HG03460 (cell line): ENCODE measurements around the gene KIAA0825.
"Not testable (repeated sequence)": the region's sequence is repeated elsewhere in the genome, so short reads cannot be mapped to it uniquely, and the experiment has no call there.

Source experiments
- ATAC-seq: cut with Tn5 transposase; IDR thresholded peaks from one replicate; pipeline ENCODE4 v1.9.1; 2021; ENCODE audit not compliant: unreplicated experiment

The KIAA0825 gene

DNA sequence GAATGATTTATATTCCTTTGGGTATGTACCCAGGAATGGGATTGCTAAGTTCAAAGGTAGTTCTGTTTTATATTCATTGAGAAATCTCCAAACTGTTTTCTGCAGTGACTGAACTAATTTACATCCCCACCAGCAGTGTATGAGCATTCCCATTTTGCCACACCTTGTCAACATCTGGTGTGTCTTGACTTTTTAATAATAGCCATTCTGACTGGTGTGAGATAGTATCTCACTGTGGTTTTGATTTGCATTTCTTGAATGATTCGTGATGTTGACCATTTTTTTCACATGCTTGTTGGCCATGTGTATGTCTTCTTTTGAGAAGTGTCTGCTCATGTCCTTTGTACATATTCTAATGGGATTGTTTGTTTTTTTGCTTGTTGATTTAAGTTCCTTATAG is 421.5 kb downstream of the KIAA0825 start:
- no peak for ATAC-seq

DNA sequence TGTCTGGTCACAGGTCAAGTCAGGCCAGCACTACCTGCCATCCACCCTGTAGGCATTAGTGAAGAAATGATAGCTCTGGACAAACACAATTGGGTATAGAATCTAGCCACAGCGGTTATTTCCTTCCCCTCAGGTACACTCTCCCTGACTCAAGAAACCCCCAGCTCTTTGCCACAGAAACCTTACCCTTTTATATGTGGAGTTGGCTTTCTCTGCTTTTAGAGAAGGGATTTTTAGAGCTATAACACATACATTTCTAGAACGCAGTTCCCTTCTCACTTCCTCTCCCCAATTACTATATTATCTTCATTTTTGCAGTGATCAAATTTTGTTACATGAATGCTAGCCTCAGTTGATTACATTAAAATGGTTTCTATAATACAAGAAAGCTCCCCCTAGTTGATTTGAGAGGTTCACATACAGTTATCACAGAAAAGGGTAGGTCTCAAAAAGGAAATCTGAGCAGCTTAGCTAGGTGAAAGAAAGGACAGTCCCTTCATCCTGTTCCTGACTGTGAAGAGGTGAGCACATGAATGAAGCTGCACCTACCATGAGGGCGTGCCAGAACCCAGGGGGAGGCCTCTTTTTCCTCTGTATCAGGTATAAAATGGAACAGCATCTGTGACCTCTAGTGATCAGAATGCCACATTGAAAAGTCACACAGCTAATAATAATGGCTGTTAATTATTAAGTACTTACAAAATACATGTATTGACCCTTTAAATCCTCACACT is 425.6 kb downstream of the KIAA0825 start:
- ATAC-seq, result no peak

DNA sequence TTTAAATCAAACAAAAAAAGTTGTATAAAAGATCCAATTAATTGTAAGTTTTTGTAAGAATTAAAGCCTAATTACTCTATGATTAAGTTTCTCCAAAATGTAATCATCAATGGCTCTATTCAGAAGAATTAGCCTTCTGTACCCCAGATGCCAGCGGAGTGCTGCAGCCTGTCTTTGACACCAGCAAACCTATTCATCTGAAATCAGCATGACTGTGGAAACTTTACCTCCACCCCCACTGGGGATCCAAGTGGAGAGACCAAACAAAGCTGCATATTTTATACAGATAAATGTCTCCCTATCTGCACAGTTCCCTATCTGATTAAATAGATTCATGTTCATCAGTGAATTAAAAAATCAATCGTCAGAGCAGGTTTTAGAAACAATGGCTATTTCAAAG is 426.8 kb downstream of the KIAA0825 start:
- no peak for ATAC-seq

DNA sequence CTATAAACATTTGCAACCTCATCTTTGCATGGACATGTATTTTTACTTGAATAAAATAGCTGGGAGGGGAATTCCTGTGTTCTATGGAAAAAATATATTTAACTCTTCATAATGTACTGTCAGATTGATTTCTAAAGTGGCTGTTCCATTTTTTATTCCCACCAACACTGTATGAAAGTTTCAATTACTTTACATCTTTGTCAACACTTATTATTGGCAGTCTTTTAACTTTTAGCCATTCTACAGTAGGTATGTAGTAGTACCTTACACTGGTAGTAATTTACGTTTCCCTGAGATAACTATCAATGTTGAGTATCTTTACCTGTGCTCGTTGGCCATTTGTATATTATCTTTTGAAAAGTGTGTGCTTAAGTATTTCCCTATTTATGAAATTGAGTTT is 429.7 kb downstream of the KIAA0825 start:
- no peak for ATAC-seq

DNA sequence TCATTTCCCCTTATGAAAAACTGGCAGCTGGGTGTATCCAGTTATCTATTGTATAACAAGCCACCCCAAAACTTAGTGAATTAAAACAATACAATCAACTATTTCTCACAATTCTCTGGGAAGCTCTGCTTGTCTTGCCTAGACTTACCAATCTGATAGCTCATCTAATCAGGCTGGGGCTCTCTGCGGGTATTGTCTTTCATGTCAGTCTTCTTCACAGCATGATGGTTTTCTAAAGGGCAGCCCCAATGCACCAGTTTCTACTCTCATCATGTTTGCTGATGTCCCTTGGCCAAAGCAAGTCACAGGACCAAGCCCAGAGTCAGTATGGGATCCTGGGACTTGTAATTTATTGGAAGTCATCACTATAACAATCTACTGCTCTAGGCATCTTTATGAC is 433.5 kb downstream of the KIAA0825 start:
- no peak for ATAC-seq

DNA sequence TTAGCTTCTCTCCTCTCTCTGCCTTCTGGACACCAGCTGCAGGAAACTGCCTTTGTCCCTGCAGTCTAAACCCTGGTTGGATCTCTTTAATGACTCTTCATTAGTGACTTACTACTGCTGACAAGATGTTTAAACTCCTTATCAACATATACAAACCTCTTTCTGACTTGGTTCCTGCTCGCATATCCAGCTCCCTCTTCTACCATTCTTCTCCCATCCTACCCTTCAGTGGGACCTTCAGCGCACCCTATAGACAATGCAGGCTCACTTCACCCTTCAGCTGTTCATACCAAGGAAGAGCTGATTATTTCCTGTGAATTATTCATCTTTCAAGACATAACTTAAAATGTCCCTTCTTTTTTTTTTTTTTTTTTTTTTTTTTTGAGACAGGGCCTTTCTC is 436.5 kb downstream of the KIAA0825 start:
- no peak for ATAC-seq

DNA sequence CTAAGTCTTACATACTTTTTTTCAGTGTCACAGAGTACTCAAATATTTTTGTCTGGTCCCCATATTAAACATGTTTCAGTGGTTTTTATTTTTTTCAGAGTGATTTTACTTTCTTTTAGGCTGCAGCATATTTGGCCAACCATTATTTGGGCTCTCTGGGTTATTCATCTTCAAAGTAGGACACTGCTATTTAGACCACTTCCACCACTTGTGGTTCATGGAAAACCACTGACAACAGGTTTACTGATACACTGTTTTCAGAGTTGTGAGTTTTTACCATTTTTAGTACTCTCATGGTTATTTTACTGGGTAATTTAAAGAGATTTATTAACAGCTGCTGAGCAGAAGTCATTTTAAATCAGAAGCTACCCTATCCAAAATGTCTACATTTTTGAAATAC is 437.6 kb downstream of the KIAA0825 start:
- ATAC-seq, result no peak

DNA sequence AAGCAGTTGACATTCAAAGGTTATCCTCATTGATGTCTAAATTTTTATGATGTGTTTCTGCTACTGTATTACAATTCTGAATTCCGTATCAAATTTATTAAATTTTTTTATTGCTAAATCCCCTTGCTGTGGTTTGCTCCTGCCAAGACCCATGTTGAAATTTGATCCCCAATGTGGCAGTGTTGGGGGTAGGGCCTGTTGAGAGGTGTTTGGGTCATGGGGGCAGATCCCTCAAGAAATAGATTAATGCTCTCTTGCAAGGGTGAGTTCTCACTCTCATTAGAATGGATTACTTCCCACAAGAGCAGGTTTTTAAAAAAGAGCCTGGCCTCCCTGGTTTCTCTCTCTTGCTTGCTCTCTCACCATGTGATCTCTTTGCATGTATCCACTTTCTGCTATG is 442.5 kb downstream of the KIAA0825 start:
- no peak for ATAC-seq

DNA sequence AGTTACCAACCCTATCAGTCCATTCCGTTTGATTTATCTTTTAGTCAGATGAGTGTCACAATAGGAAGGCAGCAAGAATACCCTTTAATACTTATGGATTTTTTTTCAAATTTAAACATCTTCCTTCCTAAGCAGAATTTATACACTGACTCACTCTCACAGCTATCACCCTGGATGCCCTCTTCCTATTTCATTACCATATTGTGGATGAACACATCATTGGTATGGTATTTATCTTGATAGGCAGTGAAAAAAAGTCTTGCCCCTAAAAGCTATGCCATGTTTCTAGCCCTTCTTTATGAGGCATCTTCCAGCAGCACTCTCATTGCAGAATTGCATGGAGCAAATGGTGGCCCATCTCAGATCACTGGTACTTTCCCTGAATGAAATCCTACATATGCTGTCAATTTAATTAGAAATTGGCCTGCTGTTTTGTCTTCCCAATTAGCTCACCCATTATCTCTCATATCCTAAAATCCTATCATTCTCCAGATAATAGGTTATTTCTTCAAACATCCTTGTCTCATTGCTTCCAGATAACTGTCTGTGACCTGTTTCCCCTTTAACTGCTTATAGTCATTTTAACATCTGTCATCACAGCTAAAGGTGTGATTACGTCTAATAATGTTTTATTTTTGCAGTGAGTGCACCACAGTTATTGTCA is 443.5 kb downstream of the KIAA0825 start:
- no peak for ATAC-seq

DNA sequence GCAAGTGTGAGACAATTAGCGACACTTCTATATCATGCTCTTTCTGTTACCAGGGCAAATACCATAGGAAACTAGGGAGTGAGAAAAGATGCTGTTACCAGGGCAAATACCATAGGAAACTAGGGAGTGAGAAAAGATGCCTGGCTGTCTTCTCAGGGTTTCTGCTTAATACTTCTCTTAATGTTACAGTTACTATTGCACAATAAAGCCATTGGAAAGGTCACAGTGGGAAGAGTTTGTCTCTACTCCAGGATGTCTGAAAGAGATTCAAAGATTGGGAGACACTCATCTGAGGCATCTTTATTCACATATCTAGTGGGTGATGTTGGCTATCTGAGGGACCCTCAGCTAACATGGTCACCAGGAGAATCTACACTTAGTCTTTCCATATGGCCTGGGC is 445.3 kb downstream of the KIAA0825 start:
- ATAC-seq, result no peak

DNA sequence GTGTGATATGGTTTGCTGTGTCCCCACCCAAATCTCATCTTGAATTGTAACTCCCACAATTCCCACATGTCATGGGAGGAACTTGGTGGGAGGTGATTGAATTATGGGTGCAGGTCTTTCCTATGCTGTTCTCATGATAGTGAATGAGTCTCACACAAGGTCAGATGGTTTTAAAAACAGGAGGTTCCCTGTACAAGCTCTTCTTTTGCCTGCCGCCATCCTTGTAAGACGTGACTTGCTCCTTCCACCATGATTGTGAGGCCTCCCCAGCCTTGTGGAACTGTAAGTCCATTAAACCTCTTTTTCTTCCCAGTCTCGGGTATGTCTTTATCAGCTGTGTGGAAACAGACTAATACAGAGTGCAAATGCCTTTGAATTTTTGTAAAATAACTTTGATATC is 447.3 kb downstream of the KIAA0825 start:
- ATAC-seq, result not testable (repeated sequence)

DNA sequence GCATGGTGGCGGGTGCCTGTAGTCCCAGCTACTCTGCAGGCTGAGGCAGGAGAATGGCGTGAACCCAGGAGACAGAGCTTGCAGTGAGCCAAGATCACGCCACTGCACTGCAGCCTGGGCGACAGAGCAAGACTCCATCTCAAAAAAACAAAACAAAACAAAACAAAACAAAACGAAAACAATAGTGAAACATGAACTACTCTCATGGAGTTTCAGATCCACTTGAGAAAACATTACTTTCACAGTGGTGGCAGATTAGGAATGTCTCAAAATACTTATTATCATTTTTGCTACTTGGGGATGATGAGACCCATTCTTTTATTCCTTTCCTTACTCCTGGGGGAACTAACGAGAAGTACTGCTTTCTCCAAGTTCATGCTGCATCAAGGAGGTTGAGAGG is 448.2 kb downstream of the KIAA0825 start:
- ATAC-seq, result not testable (repeated sequence)

DNA sequence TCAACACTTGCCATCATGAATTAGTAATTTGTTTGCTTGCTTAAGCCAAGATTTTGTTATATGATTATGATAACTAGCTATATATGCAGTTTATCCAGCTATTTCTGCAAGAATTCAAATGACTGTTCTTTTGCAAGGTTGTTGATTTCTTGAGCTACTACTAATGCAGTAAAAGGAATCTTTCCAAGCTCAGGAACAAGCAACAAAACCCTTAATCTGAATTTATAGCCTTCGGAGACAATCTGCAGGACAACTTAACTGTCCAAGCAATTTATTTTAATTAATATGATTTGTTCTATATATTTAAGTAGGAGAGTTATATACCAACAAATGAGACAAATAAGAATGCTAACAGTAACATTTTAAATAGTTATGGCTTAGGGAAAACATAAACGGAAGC is 450.3 kb downstream of the KIAA0825 start:
- ATAC-seq, result no peak

DNA sequence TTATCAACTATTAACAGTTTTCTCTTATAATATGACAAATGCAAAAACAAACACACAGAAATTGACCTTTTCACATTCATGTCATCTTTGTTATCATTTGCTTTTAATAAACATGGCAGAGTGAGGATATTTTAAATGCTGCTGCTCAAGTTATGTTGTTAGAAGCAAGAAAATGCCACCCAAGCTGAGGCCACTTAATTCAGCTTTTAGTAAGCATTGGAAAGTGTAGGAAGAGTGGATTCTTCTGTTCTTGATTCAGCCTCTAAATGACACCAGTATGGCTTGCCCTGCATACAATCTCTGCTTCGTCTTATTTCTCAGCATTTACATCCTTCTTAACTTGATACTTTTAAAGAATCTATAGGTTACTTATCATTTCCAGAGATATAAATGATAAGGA is 456.6 kb downstream of the KIAA0825 start:
- ATAC-seq, result no peak

DNA sequence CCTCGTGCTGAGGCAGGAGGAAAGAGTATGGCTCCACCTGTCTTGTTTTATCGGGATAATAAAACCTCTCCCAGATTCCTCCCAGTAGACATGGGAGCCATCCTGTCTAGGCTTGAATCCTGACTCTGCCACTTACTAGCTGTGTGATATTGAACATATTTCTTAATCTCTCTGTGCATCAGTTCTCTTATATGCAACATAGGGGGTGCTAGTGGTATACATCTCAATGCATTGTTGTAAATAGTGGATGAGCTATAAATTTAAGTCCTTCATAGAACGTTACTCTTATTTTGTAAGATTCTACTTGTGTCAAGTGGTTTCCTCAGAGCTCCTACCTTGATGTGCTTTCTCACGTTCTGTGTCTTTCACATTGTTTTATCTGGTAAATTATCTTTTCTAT is 459.3 kb downstream of the KIAA0825 start:
- ATAC-seq, result no peak

DNA sequence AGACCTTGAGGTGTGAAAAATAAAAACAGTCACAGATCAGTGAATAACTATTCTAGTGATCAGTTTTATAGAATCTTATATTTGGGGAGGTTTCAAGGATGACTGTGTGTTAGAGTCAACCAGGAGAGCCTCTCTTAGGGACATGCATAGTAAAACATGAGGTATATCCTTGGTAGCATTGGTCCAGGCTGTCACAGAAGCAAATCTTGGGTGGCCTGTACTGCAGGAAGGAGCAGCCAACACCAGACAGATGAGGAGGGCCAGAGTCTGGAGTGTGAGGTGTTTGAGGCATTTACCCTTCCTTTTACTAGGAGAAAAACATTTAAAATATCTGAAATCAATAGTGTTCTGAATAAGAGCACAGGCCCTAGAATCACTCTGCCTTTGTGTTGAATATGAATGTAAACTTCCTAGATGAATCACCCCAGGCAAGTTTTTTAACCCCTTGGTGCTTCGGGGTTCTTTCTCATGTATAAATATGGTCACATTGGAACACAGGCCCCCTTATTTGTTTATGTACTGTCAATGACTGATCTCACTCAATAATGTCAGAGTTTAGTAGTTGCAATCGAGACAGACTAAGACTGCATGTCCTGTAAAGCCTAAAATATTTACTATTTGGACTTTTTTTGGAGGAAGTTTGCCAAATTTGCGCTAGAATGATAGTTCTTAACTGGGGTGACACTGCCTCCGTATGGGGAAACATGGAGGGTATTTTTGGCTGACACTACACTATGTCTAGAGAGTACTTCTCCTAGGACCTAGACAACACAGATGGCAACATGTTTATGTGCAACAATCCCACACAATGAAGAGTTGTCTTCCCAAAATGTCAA is 460.5 kb downstream of the KIAA0825 start:
- no peak for ATAC-seq

DNA sequence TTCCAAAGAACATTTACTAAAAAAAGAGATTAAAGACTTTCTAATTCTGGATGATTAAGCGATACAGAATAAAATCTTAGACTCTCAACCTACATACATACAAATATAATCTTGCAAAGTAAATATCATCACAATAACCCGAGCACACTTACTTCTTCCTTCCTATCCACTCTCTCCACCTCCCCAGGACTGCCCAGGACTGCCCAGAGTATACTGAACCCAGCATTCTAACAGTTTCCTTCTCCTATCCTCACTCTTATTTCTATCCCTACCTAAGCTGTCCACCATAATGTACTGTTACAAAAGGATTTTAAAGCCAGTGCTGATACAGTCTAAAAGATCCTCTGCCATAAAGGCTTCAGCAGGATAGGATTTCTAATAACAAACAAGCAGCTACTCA is 463.7 kb downstream of the KIAA0825 start:
- ATAC-seq, result no peak

DNA sequence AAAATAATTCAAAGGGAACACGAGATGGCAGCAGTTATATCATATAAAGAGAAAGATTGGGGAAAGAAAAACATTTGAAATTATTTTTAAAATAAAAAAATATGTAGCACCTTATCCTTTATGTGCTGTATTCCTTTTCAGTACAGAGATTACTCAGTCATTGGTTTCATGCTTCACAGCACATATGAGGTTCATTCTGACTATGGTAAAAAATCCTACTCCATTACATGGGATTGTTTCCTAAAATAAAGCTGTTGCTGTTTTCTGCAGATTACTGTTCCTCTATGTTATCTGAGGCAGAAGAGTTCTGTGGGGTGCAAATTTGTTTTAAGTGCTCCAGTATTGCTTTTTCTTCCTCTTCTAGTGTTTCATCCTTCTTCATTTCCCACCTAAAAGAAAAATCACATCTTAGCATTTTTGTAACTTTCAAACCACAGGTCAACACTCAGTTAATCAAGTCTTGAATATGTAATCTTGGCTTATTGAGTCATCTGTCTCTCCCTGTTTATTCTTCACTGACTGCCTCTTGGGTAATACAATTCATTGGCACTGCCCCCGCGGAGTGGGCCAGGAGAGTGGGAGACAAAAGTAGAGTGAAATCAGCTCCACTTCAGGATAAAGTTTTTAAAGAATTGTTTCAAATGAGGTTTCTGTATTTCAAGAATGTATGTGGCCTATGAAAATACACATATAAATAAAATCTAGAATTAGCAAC is 464.5 kb downstream of the KIAA0825 start:
- ATAC-seq, result no peak

DNA sequence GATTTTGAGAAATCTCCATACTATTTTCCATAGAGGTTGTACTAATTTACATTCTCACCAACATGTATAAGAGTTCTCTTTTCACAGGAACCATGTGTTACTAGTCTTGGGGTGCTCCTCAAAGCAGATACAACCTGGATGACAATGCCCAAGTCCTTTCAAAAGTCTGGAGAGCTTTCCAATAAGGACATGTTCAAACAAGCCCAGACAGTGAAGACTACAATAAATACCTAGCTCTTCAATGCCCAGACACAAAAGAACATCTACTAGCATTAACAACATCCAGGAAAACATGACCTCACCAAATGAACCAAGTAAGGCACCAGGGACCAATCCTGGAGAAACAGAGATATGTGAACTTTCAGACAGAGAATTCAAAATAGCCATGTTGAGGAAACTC is 474.8 kb downstream of the KIAA0825 start:
- ATAC-seq, result not testable (repeated sequence)

DNA sequence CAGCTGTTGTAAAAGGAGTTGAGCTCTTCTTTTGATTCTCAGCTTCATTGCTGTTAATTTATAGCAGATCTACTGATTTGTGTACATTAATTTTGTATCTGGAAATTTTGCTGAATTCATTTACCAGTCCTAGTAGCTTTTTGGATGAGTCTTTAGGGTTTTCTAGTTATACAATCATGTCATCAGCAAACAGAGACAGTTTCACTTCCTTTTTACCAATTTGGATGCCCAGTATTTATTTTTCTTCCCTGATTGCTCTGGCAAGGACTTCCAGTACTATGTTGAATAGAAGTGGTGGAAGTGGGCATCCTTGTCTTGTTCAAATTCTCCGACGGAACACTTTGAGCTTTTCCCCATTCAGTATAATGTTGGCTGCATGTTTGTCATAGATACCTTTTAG is 478.1 kb downstream of the KIAA0825 start:
- no peak for ATAC-seq

DNA sequence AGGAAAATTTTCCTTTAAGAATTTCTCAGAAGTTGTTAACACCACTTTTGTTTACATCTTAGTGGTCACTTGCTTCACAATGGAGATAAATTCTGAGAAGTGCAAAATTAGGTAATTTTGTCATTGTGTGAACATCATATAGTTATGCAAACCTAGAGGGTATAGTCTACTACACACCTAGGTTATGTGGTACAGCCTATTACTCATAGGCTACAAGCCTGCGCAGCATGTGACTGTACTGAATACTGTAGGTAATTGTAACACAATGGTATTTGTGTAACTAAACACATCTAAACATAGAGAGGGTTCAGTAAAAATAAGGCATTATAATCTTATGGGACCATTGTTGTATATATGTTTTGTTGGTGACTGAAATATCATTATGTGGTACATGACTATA is 488.3 kb downstream of the KIAA0825 start:
- ATAC-seq, result no peak
